ENCODE results near the gene FNDC3B. TPM values are rescaled to one million over a fixed set of nuclear protein-coding genes. Genes with fewer than 3 reads are reported as not detected.

Gene FNDC3B
- total RNA-seq, 4 donors from 2014 or later, result 114 to 217 (median 164) TPM

DNA sequence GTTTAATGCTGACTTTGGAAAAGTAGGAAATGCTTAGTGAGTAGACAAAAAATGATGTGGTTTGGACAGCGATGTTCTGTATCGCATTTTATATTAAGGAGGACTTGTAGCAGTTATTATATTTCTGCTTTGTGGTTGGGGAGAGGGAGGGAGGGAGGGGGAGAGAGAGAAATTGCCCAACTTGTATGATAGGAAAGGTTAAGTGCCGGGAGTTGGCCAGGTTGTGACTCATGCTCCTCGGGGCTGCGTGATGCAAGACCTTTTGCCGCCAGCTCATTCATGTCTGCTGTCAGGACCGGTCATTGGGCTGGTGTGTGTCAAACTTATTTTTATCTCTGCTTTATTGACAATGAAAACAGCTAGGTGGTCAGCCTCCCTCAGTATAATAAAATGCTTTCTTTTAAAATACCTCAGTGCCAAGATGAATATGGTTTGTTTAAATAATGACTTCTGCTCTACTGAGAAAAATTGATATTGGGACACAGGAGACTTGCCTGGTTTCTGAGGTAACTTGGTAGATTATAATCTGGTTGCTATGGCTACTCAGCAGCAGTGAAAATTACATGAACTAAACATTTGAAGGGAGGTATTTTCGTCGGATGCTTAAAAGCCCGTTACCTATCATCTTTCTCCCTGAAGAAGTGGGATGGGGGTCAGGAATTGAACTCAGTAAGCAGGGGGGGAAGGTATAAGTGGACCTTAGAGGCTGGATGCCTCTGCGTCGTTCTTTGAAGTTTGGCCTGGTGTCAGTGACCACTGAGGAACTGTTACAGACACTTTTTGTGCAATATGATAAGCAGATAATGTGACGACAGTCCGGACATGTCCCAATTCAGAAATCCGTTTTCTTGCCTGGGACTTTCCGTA is 90.7 kb downstream of the FNDC3B start:
- peak; percentile 87 for DNase-seq (ENCODE audit: low spot score)
- TF ChIP-seq, protein P1, sequence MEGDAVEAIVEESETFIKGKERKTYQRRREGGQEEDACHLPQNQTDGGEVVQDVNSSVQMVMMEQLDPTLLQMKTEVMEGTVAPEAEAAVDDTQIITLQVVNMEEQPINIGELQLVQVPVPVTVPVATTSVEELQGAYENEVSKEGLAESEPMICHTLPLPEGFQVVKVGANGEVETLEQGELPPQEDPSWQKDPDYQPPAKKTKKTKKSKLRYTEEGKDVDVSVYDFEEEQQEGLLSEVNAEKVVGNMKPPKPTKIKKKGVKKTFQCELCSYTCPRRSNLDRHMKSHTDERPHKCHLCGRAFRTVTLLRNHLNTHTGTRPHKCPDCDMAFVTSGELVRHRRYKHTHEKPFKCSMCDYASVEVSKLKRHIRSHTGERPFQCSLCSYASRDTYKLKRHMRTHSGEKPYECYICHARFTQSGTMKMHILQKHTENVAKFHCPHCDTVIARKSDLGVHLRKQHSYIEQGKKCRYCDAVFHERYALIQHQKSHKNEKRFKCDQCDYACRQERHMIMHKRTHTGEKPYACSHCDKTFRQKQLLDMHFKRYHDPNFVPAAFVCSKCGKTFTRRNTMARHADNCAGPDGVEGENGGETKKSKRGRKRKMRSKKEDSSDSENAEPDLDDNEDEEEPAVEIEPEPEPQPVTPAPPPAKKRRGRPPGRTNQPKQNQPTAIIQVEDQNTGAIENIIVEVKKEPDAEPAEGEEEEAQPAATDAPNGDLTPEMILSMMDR (IDR thresholded peaks at IDR 0.05), result no peak
- ATAC-seq (ENCODE audit: low FRiP score), result peak; percentile 90

DNA sequence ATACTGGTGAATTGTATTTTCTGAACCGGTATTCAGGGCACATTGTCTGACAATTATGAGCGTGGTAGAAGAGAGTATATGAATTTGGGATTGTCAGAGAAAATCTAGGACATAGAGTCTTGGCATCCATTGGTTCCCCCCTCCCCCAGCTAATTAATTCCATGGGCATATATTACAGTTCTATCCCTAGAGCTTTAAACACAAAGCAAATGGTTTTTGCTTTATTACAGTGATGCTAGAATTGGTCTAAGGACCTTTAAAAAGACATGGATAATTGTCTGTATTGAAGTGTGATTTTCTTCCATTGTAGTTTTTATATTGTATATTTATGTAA is 91.3 kb downstream of the FNDC3B start:
- TF ChIP-seq, protein P1 (IDR thresholded peaks at IDR 0.05), result no peak
- no peak for ATAC-seq (ENCODE audit: low FRiP score)
- DNase-seq (ENCODE audit: low spot score), result no peak

DNA sequence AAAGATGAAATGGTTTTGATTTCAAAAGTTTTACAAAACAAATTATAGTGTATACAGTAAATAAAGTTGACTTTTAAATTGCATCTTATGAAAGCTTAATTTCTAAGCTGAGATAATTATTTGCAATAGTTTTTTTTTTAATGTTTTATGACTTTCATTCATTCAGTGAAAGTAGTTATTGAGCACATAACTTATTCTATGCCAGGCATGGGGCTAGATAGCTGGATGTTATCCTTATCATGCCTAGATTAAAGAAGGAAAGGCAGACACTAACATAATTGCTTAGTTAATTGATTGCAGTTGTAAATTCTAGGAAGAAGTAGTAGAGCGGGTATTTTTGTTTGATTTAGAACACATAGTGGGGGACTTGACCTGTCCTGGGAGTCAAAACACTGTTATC is 92.4 kb downstream of the FNDC3B start:
- DNase-seq (ENCODE audit: low spot score) (no peak), ATAC-seq (ENCODE audit: low FRiP score) (no peak)
- TF ChIP-seq, protein P1 (IDR thresholded peaks at IDR 0.05), result no peak

DNA sequence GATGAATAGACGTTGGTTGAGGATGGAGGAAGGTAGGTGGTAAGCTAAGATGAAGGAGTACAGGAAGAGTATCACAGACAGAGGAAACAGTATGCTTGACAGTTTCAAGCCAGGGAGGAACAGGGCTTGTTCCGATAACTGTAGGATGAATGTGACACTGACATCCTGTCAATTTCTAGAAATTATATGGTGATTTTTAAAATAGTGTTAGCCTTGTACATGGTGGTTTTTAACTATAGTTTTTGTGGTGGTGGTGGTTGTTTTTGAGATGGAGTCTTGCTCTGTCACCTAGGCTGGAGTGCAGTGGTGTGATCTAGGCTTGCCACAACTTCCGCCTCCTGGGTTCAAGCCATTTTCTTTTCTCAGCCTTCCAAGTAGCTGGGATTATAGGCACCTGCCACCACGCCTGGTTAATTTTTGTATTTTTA is 92.8 kb downstream of the FNDC3B start:
- DNase-seq (ENCODE audit: low spot score) (no peak), ATAC-seq (ENCODE audit: low FRiP score) (no peak)
- TF ChIP-seq, protein P1 (IDR thresholded peaks at IDR 0.05), result no peak

DNA sequence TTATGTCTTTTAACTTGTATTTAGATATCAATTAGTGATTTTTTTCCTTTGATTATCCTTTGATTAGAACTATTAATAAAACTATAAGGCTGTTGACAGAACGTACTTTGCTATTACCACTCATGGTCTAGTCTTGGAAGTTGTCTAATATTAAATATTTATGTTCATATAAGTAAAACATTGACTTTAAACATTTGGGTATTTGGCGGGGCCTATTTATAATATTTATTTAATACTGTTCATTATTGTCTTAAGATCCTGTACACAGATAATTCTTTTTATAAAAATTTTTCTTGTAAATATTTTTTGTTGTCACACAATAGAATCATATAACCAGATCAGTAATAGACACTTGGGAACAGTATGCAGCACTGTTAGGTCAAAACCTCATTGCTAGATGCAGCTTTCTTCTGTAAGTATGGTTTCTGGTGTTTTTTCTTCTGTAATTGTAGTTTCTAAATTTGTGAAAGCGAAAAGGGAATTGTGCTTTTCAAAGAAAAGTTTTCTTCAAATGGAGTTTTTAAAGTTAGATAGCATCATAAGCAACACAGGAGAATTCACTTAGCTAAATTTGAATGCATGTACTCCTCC is 93.4 kb downstream of the FNDC3B start:
- no peak for DNase-seq (ENCODE audit: low spot score)
- TF ChIP-seq, protein P1 (IDR thresholded peaks at IDR 0.05), result no peak
- no peak for ATAC-seq (ENCODE audit: low FRiP score)

DNA sequence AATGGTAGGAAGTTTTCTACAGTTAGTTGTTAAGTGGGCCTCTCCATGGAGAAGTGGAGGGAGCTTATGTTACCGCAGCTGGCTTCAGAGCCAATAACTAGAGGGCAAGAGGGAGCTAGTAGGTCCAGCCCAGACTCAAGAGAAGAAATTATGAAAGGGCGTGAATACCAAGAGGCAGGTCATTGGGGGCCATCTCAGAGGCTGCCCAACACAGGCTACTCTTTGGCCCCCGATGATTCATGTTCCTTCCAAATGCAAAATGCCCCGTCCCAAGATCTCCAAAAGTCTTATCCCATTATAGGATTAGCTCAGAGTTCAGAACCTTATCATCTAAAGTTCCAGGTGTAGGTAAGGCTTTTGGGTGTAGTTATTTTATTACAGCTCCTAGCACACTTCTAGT is 94.5 kb downstream of the FNDC3B start:
- TF ChIP-seq, protein P1 (IDR thresholded peaks at IDR 0.05), result no peak
- no peak for DNase-seq (ENCODE audit: low spot score)
- ATAC-seq (ENCODE audit: low FRiP score), result no peak

DNA sequence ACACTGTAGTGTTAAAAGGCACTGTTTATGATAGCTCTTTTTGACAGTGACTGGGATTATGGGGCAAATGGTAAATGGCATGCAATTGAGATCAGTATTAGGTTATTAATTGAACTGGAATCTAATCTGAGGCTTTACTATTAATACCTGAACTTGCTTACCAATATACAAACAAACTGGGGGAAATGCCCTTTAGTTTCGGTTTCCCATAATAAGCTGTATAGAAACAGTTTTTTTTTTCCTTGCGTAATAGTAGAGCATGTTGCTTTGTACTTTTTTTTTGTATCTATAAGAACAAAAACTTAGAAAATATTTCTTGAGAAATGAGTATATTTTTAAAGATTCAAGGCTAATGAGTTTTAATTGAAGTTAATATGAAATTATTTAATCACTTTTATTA is 95.0 kb downstream of the FNDC3B start:
- DNase-seq (ENCODE audit: low spot score) (no peak), ATAC-seq (ENCODE audit: low FRiP score) (no peak)
- TF ChIP-seq, protein P1 (IDR thresholded peaks at IDR 0.05), result no peak

Measured in omental fat pad (tissue), 4 donors.